GM12873 (cell line): ENCODE results near the gene DAB2.

Experiments used
- CTCF ChIP-seq: IDR thresholded peaks from 2 replicates; pipeline ENCODE4 v1.5.1; 2012; ENCODE audit warnings: low read depth, mild to moderate bottlenecking, moderate library complexity, low read length, control low read depth; ENCODE audit not compliant: insufficient read depth; ENCODE audit errors: missing control alignments

DAB2 gene

GRCh38 chr5:39424736-39425637, at the start of gene DAB2:
TSS of gene DAB2 (minus strand) at chr5:39424980. CDS start at chr5:39394320, 30,660 bp downstream.
- no peak for TF ChIP-seq CTCF

- TF ChIP-seq CTCF, result no peak
These were observed 48.5 kb upstream of the DAB2 start for GRCh38 chr5:39473156-39473775.

GRCh38 chr5:39471836-39472508, 47.2 kb upstream of the DAB2 start:
- TF ChIP-seq CTCF, result no peak

- no peak for TF ChIP-seq CTCF
These were observed 46.0 kb upstream of the DAB2 start for GRCh38 chr5:39470811-39471210.

- no peak for TF ChIP-seq CTCF
These were observed 45.1 kb upstream of the DAB2 start for GRCh38 chr5:39469777-39470415.

GRCh38 chr5:39469176-39469575, 44.4 kb upstream of the DAB2 start:
- TF ChIP-seq CTCF, result no peak

- TF ChIP-seq CTCF, result no peak
These were observed 42.1 kb upstream of the DAB2 start for GRCh38 chr5:39466846-39467245.
